Erythroblast (primary cell): ENCODE measurements around the gene L2HGDH.

ENCODE experiments used
- GATA1 ChIP-seq: IDR thresholded peaks from 2 replicates; pipeline ENCODE4 v1.6.1; 2011; ENCODE audit warnings: low read depth, mild to moderate bottlenecking, control low read depth, low read length, moderate library complexity
- POLR2A ChIP-seq: IDR thresholded peaks from 2 replicates; pipeline ENCODE4 v1.6.1; 2011; ENCODE audit warnings: mild to moderate bottlenecking, low read length

GRCh38 chr14:50242096-50242495 lies 69.9 kb downstream of the L2HGDH start:
- TF ChIP-seq POLR2A: no peak
- no peak for TF ChIP-seq GATA1
